Esophagus squamous epithelium (tissue), 4 donors: ENCODE results near the gene KRT86.

Source experiments
- POLR2A ChIP-seq, 4 donors: fragments of 450-650 bp; IDR thresholded peaks; one replicate each; pipeline ENCODE4 v1.6.1; 2017; ENCODE audit warnings: antibody characterized with exemption in 4 of 4, mild to moderate bottlenecking in 4 of 4, moderate library complexity in 3 of 4
- TF ChIP-seq, protein P1 (sequence below), 6 experiments: fragments of 450-650 bp in 4 of 6; fragments of 200-600 bp in 2 of 6; sonication (generic) in 2 of 6; IDR thresholded peaks; one replicate each; pipeline ENCODE4 v1.5.1; 2016 to 2019; ENCODE audit warnings: antibody characterized with exemption in 6 of 6, mild to moderate bottlenecking in 4 of 6, moderate library complexity in 4 of 6

- TF ChIP-seq, protein P1, sequence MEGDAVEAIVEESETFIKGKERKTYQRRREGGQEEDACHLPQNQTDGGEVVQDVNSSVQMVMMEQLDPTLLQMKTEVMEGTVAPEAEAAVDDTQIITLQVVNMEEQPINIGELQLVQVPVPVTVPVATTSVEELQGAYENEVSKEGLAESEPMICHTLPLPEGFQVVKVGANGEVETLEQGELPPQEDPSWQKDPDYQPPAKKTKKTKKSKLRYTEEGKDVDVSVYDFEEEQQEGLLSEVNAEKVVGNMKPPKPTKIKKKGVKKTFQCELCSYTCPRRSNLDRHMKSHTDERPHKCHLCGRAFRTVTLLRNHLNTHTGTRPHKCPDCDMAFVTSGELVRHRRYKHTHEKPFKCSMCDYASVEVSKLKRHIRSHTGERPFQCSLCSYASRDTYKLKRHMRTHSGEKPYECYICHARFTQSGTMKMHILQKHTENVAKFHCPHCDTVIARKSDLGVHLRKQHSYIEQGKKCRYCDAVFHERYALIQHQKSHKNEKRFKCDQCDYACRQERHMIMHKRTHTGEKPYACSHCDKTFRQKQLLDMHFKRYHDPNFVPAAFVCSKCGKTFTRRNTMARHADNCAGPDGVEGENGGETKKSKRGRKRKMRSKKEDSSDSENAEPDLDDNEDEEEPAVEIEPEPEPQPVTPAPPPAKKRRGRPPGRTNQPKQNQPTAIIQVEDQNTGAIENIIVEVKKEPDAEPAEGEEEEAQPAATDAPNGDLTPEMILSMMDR (IDR thresholded peaks at IDR 0.05) = no peak
- TF ChIP-seq POLR2A (IDR thresholded peaks at IDR 0.05) = no peak
Measured at GRCh38 chr12:52267699-52268098, 6.7 kb upstream of the KRT86 start.
